HUES6 (cell line): ENCODE results near the gene ZBTB11.
A peak's percentile ranks its signal among the peaks of the same experiment; 100 is the strongest.
"Not testable (repeated sequence)": the region's sequence is repeated elsewhere in the genome, so short reads cannot be mapped to it uniquely, and the experiment has no call there.

Source experiments
- H3K27ac ChIP-seq: 2 replicates; pipeline ENCODE4 v1.7.0; 2013; ENCODE audit warnings: low read depth, mild to moderate bottlenecking, low read length, inconsistent platforms
- H3K27me3 ChIP-seq: 2 replicates; pipeline ENCODE4 v1.6.1; 2013; ENCODE audit warnings: low read length; ENCODE audit not compliant: control insufficient read depth, insufficient read depth
- H3K36me3 ChIP-seq: 2 replicates; pipeline ENCODE4 v1.6.1; 2013; ENCODE audit warnings: low read length; ENCODE audit not compliant: control insufficient read depth, insufficient read depth
- H3K4me1 ChIP-seq: 2 replicates; pipeline ENCODE4 v1.6.1; 2013; ENCODE audit warnings: low read length; ENCODE audit not compliant: control insufficient read depth, insufficient read depth
- H3K4me3 ChIP-seq: 2 replicates; pipeline ENCODE4 v1.5.1; 2013; ENCODE audit warnings: low read depth, low read length
- H3K9ac ChIP-seq: one replicate; pipeline ENCODE4 v1.6.1; 2013; ENCODE audit warnings: mild to moderate bottlenecking, low read length
- H3K9me3 ChIP-seq: 2 replicates; pipeline ENCODE4 v1.6.1; 2013; ENCODE audit warnings: low read depth, low read length; ENCODE audit not compliant: control insufficient read depth, insufficient read depth

ZBTB11 gene

GRCh38 chr3:101704639-101705038, 27.7 kb upstream of the ZBTB11 start:
- H3K4me1 ChIP-seq, H3K27me3 ChIP-seq, H3K36me3 ChIP-seq, H3K4me3 ChIP-seq, H3K9ac ChIP-seq, H3K9me3 ChIP-seq, H3K27ac ChIP-seq: not testable (repeated sequence)

- no peak overlapping the region for H3K27ac ChIP-seq
- H3K27me3 ChIP-seq: no peaks in the 10 kb centered on the region
- peaks cover 7% of the 10 kb centered on the region; the same call in 1 of the 2 replicates for H3K4me1 ChIP-seq
- no peak overlapping the region for H3K4me3 ChIP-seq
- H3K9me3 ChIP-seq: no peaks in the 10 kb centered on the region
- H3K36me3 ChIP-seq: peaks cover 3% of the 10 kb centered on the region; the same call in 1 of the 2 replicates
- H3K9ac ChIP-seq: no peak overlapping the region
Observed at GRCh38 chr3:101703169-101703568, 26.2 kb upstream of the ZBTB11 start.

- H3K27ac ChIP-seq: no peak overlapping the region
- no peaks in the 10 kb centered on the region for H3K27me3 ChIP-seq
- H3K4me1 ChIP-seq: peaks cover 7% of the 10 kb centered on the region; the same call in 1 of the 2 replicates
- no peaks in the 10 kb centered on the region for H3K9me3 ChIP-seq
- no peak overlapping the region for H3K9ac ChIP-seq
- H3K4me3 ChIP-seq: no peak overlapping the region
- H3K36me3 ChIP-seq: peaks cover 3% of the 10 kb centered on the region; the same call in 1 of the 2 replicates
Observed at GRCh38 chr3:101702726-101703125, 25.8 kb upstream of the ZBTB11 start.

- Histone ChIP-seq H3K9ac (no peak overlapping the region), H3K4me1 (peaks cover 7% of the 10 kb centered on the region; the same call in 1 of the 2 replicates), H3K36me3 (peaks cover 3% of the 10 kb centered on the region; the same call in 1 of the 2 replicates), H3K9me3 (no peaks in the 10 kb centered on the region), H3K27ac (no peak overlapping the region), H3K27me3 (no peaks in the 10 kb centered on the region), H3K4me3 (no peak overlapping the region)
Observed at GRCh38 chr3:101701696-101702634, 25.0 kb upstream of the ZBTB11 start.

- Histone ChIP-seq H3K9ac (no peak overlapping the region), H3K4me1 (peaks cover 9% of the 10 kb centered on the region), H3K36me3 (no peaks in the 10 kb centered on the region), H3K4me3 (no peak overlapping the region), H3K9me3 (no peaks in the 10 kb centered on the region), H3K27ac (no peak overlapping the region), H3K27me3 (no peaks in the 10 kb centered on the region)
Observed at GRCh38 chr3:101695779-101696372, 18.9 kb upstream of the ZBTB11 start.

- H3K9me3 ChIP-seq, H3K4me3 ChIP-seq, H3K27ac ChIP-seq, H3K27me3 ChIP-seq, H3K36me3 ChIP-seq: not testable (repeated sequence)
- H3K9ac ChIP-seq: peak overlapping the region; percentile 19
- H3K4me1 ChIP-seq: peaks cover 14% of the 10 kb centered on the region
Observed at GRCh38 chr3:101694836-101695235, 17.9 kb upstream of the ZBTB11 start.

- not testable (repeated sequence) for H3K9me3 ChIP-seq, H3K27me3 ChIP-seq, H3K36me3 ChIP-seq
- H3K4me3 ChIP-seq: peak overlapping the region; percentile 52
- H3K27ac ChIP-seq: peak overlapping the region; percentile 71; the same call in 1 of the 2 replicates
- peak overlapping the region; percentile 77 for H3K9ac ChIP-seq
- H3K4me1 ChIP-seq: peaks cover 14% of the 10 kb centered on the region
Observed at GRCh38 chr3:101693540-101693939, 16.6 kb upstream of the ZBTB11 start.

GRCh38 chr3:101691685-101692671, 15.0 kb upstream of the ZBTB11 start:
- H3K27ac ChIP-seq: peak overlapping the region; percentile 59; the same call in 1 of the 2 replicates
- H3K4me1 ChIP-seq: peaks cover 19% of the 10 kb centered on the region
- not testable (repeated sequence) for H3K27me3 ChIP-seq, H3K9me3 ChIP-seq, H3K36me3 ChIP-seq
- peak overlapping the region; percentile 31 for H3K4me3 ChIP-seq
- peak overlapping the region; percentile 77 for H3K9ac ChIP-seq

GRCh38 chr3:101690972-101691371, 14.0 kb upstream of the ZBTB11 start:
- H3K27ac ChIP-seq: no peak overlapping the region
- no peak overlapping the region for H3K4me3 ChIP-seq
- peaks cover 3% of the 10 kb centered on the region for H3K36me3 ChIP-seq
- no peaks in the 10 kb centered on the region for H3K27me3 ChIP-seq
- H3K9me3 ChIP-seq: no peaks in the 10 kb centered on the region
- peaks cover 19% of the 10 kb centered on the region for H3K4me1 ChIP-seq
- H3K9ac ChIP-seq: no peak overlapping the region

- H3K9me3 ChIP-seq: no peaks in the 10 kb centered on the region
- H3K4me3 ChIP-seq: no peak overlapping the region
- H3K36me3 ChIP-seq: peaks cover 20% of the 10 kb centered on the region
- H3K27me3 ChIP-seq: no peaks in the 10 kb centered on the region
- peak overlapping the region; percentile 28 for H3K9ac ChIP-seq
- peaks cover 24% of the 10 kb centered on the region for H3K4me1 ChIP-seq
- no peak overlapping the region for H3K27ac ChIP-seq
Observed at GRCh38 chr3:101689286-101689685, 12.4 kb upstream of the ZBTB11 start.
